ENCODE results near the gene CASP6.

GRCh38 chr4:109733728-109734127 is 30.5 kb upstream of the CASP6 start:
- TF ChIP-seq, protein P1, sequence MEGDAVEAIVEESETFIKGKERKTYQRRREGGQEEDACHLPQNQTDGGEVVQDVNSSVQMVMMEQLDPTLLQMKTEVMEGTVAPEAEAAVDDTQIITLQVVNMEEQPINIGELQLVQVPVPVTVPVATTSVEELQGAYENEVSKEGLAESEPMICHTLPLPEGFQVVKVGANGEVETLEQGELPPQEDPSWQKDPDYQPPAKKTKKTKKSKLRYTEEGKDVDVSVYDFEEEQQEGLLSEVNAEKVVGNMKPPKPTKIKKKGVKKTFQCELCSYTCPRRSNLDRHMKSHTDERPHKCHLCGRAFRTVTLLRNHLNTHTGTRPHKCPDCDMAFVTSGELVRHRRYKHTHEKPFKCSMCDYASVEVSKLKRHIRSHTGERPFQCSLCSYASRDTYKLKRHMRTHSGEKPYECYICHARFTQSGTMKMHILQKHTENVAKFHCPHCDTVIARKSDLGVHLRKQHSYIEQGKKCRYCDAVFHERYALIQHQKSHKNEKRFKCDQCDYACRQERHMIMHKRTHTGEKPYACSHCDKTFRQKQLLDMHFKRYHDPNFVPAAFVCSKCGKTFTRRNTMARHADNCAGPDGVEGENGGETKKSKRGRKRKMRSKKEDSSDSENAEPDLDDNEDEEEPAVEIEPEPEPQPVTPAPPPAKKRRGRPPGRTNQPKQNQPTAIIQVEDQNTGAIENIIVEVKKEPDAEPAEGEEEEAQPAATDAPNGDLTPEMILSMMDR (IDR thresholded peaks at IDR 0.05; ENCODE audit: insufficient read depth, low read length, poor library complexity, severe bottlenecking), result no peak
- no peak for TF ChIP-seq EZH2phosphoT487 (conservative IDR thresholded peaks at IDR 0.05; ENCODE audit: low read length)
